Activated T-cell treated with anti-CD3 and anti-CD28 coated beads, Interleukin-2, amount 50 U/mL, for 48 hours (primary cell): ENCODE measurements around the gene KCNJ2.
A peak's percentile ranks its signal among the peaks of the same experiment; 100 is the strongest.

Experiments
- DNase-seq, 2 experiments: peaks; one replicate each; pipeline ENCODE4 v3.0.0-alpha.2; 2020

The KCNJ2 gene

GRCh38 chr17:70168977-70169708, at the start of gene KCNJ2:
TSS of gene KCNJ2 (plus strand) at chr17:70169532. CDS start at chr17:70175040, 5,508 bp downstream.
- peak; percentile 56 to 75 for DNase-seq

DNA sequence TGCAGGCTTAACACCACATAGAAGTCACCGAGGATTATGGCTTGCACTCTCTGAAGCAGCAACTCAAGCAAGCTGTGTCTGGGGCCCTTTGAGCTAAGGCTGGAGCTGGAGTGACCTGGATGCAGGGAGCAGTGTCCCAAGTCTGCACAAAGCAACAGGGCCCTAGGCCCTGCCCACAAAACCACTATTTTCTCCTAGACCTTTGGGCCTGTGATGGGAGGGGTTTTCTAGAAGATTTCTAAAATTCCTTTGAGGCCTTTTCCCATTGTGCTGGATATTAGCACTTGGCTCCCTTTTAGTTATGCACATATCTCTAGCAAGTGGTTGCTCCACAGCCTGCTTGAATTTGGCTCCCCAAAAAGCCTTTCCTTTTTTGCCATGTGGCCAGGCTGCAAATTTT, 49.8 kb upstream of the KCNJ2 start:
- DNase-seq, result no peak

GRCh38 chr17:70119983-70120382, 49.3 kb upstream of the KCNJ2 start:
- DNase-seq, result no peak

GRCh38 chr17:70120425-70120824, 48.9 kb upstream of the KCNJ2 start:
- no peak for DNase-seq

GRCh38 chr17:70121126-70121525, 48.2 kb upstream of the KCNJ2 start:
- no peak for DNase-seq

GRCh38 chr17:70123193-70123592, 46.1 kb upstream of the KCNJ2 start:
- no peak for DNase-seq

GRCh38 chr17:70124723-70125122, 44.6 kb upstream of the KCNJ2 start:
- DNase-seq, result no peak

DNA sequence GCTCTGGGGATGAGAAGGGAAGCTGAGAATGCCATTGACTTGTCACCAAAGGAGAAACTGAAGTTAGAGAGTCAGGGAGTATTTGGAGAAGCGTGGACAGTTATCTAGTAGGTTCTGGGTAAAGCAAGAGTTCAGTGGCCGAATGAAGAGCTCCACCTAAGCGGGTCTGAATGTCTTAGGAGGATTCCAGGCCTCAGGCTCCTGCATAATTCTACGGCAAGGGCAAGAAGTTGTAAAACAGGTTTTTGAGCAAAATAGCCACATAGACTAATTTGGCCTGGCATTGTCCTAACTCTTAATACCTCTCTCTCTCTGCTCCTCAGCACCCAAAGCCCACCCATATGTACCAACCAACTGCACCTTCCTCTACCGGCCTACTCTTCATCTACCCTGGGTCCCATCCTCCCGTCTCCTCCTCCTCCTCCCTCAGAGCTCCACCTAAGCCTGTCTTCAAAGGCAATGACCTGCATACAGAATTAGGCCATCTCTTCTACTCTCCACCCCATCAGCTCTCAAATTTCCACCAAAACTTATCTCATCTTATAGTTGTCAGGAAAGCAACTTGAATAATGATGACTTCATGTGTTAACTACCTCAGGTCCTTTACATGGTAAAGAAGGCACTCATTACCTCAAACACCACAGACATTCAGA, 42.0 kb upstream of the KCNJ2 start:
- DNase-seq, result no peak

- no peak for DNase-seq
Observed at GRCh38 chr17:70128727-70129238, 40.5 kb upstream of the KCNJ2 start.

DNA sequence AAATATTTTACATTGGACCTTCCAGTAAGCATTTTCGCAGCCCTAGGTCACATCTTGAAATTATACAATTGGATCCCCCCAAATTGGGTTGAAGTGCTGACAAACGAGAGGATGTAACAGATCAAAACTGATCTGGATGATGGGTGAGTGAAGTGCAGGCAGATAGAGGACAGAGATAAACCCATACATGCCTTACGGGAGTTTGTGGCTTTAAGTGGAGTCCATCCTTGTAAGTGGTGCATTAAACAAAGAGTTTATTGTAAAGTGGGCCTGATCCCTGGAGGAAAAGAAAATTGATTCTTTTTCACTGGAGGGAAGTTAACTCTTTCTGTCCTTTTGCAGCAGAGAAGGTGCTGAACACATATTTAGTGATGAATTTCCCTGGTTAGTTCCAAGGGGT, 39.0 kb upstream of the KCNJ2 start:
- no peak for DNase-seq

- DNase-seq, result no peak
Observed at GRCh38 chr17:70132505-70132904, 36.8 kb upstream of the KCNJ2 start.

GRCh38 chr17:70134042-70134441, 35.3 kb upstream of the KCNJ2 start:
- DNase-seq, result no peak

DNA sequence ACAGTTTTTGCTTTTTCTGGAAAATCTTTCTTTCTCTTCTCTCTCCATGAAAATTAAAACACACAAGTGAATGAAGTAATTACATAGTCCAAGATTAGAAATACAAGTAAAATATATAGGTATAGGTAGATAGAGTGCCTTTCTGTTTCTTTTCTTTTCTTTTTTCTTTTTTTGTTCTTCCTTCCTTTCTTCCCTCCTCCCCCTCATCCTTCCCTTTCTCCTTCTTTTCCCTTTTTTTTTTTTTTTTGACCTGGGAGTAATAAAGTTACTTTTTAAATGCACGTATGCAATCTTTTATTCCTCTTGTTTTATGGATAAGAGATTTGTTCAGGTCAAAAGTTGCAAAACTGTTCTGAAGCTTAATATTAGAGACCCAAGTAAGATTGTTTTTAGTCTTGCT, 34.6 kb upstream of the KCNJ2 start:
- DNase-seq, result no peak

GRCh38 chr17:70136131-70136530, 33.2 kb upstream of the KCNJ2 start:
- no peak for DNase-seq

- peak; percentile 26 to 42 for DNase-seq
Observed at GRCh38 chr17:70137451-70138230, 31.7 kb upstream of the KCNJ2 start.

DNA sequence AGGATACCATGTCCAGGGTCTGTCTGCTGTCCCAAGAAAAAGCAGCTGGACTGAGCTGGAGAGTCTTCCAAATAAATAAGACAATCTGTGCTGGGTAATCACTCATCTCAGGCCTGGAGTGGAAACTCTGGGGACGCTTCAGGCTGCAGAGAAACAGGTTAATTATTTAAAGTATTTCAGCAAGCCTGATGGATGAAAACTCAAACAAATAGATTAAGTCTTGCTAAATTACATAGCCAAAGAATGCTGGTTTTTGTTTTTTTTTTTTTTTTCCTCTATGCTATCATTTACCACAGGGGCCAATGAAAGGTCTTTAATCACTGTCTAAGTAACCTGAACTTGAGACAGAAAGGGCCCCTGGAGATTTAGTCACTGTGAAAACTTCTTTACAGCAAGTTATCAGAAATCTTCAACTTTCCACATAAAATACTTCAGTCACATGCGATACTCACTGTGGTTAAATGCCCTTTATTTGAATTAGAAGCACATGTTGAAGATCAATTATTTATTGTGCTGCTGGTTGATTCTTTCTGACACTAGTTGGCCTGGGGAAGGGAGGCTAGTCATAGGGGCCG, 31.0 kb upstream of the KCNJ2 start:
- DNase-seq, result no peak

DNA sequence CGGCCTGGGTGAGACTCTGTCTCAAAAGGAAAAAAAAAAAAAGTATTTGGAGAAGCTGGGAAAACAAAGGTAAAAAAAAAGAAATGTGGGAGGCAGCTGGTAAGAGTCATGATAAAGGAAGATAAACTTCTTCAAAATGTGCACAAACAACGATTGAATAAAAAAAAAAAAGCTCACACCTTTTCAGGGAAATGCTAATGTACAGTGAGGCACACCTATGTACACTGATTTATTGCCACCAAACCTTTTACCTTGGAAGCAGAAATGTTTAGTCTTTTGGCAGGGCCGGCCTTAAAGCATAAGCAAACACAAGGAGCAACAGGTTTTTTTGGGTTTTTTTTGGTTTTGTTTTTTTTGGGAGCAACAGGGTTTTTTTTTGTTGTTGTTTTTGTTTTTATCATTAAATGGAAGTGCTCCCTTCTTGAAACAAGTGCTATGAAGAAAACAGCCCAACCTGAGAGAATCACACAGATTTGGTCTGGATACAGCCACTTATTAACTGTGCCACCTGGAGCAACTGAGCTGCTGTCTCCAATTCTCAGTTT, 29.8 kb upstream of the KCNJ2 start:
- no peak for DNase-seq

DNA sequence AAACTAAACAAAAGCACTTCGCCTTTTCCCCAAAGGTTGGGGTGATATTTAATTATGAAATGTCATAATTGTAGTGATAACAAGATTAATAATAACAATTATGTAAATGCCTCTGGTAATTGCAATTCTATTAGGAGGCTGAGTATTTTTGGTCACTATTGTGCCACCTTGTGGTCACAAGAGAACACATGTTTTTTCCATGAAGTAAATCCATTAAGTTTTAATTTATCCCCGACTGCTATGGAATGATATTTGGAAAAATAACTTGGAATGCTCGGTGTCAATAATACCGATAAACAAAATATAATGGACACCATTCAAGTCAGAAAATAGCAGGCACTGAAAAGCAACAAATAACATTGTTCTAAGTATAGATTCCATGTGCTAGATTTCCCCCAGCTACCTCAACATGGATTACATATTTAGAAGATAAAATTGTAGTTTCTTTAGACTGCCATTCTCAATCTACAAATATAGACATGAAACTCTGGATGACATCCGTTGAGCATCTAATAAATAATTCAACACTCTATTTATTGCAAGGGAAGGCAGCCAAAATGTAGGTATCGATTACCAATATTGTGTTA, 25.0 kb upstream of the KCNJ2 start:
- DNase-seq, result no peak

- DNase-seq, result no peak
Observed at GRCh38 chr17:70153210-70153609, 16.1 kb upstream of the KCNJ2 start.

- no peak for DNase-seq
Observed at GRCh38 chr17:70157151-70157550, 12.2 kb upstream of the KCNJ2 start.

GRCh38 chr17:70158180-70158579, 11.2 kb upstream of the KCNJ2 start:
- no peak for DNase-seq

DNA sequence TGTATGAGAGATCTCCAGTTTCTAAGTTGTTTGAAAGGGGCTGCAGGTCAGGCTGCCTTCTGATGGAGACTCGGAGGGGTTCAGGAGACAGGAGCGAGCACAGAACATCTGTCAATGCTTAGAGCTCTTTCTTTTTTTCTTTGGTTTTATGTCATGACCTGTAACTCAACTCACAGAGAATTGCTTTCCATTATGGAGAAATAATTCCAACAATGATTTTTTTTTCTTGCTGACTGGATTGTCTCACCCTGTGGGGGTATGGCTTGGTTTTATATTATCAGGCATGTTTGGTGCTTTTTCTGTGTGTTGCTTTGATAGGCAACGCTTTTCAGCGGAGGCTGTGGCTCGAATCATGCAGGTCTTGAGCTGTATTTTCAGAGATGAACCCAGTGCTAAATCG, 10.7 kb upstream of the KCNJ2 start:
- DNase-seq, result no peak

DNA sequence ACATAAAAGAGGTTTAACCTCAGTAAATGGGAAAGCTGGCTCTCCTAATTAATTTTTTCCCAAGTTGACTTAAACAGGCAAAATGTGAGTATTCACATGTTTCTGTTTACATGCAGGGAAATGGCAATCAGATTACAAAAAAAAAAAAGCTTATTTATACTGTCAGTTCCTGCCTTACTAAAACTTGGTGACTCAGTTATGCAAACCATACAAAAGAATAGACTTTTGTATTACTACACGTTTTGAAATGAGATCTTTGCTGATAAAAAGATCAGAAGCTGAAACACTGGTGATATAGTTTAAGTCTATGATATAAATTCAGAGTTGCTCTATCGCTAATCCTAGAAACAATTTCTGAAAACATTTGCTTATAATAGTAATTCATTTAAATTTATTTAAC, 9.4 kb upstream of the KCNJ2 start:
- DNase-seq, result no peak
